HG02885 (cell line): Measurements from ENCODE around the gene ZRANB3.
A peak's percentile ranks its signal among the peaks of the same experiment; 100 is the strongest.
"Not testable (repeated sequence)": the region's sequence is repeated elsewhere in the genome, so short reads cannot be mapped to it uniquely, and the experiment has no call there.

Experiments
- ATAC-seq: cut with Tn5 transposase; IDR thresholded peaks from one replicate; pipeline ENCODE4 v1.9.1; 2021; ENCODE audit warnings: mild to moderate bottlenecking; ENCODE audit not compliant: unreplicated experiment, poor library complexity

Gene ZRANB3

DNA sequence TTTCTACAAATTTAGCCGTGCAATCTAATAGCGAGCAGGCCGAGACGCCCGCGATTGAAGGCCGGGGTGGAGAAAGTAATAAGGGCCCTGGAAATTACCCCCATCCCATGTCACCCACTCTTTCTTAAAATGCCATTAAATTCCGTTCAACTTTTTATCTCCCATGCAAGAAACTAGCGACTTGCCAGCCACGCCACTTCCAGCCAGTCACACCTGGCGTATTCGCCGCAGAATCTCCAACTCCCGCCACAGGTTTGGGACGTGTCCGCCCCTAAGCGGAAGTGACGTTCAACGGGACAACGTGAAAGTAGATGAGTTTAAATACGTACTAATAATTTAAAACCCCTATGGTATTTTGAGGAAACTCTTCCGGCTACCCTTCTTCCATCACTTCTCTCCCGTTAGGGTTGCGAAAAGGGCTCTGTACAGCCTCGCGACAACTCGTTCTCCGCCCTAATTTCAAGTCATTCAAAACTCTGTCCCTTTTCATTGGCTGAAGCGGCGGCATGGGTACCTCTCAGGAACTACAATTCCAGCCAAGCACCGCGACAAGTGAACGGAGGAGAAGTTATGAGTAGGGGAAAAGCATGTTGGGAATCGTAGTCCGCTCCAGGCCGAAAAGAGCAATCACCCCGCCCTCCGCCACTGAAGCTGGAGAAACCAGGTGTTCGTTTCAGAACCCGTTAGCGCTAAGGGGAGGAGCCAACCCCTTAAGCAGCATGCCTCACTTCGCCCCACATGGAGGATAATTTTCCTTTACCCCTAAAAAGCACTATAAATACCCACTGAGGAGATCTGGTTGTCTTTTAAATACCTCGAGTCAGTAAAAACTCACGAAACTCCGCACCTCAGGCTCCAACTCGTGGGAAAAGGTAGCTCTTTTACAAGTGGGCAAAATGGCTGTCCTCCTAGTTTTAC, at the start of gene ZRANB3:
Gene ZRANB3, minus strand, starts transcription at position 906 of the 918 bp plus-strand sequence.
- ATAC-seq = peak; percentile 75

DNA sequence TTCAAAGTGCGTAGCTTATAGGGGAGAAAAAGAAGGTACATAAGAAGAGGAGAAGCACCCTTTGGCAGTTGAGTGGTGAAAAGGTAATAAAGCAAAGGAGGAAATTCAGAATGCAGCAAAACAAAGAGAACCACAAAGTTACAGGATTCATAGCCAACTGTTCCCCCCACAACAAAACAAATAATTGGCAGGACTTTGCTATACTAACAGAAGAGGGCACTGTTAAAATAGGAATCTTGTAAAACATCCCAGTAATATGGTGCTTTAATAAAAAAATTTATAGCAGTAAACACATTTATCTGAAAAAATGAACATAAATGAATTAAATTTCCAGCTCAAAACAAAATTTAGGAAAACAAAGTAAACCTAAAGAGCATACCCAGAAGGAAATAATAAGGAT, 42.6 kb upstream of the ZRANB3 start:
- ATAC-seq = no peak

DNA sequence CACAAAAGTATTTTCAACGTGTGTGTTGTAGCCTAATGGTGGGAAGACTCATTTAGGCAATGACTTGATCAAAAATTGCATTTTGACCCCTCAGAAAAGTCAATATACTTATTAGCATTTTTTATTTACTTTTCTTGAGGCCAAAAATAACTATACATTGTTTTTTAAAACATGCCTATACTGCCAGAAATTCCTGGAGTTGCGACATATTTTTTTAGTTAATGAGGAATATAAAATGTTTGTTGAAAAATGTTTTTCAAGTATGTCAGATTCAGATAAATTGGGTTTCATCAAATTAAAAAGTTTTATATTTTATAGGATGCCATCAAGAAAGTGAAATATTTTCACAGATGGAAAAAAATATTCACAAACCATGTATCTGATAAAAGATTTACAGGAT, 39.9 kb upstream of the ZRANB3 start:
- no peak for ATAC-seq

DNA sequence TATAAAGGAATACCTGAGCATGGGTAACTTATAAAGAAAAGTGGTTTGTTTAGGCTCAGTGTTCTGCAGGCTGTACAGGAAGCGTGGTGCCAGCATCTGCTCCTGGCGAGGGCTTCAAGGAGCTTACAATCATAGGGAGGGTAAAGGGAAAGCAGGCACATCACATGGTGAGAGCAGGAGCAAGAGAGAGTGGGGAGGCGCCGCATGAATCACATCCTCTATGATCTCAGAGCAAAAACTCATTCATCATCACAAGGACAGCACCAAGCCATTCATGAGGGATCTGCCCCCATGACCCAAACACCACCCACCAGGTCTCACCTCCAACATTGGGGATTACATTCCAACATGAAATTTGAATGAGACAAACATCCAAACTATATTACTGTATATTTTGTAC, 32.8 kb upstream of the ZRANB3 start:
- ATAC-seq = no peak

DNA sequence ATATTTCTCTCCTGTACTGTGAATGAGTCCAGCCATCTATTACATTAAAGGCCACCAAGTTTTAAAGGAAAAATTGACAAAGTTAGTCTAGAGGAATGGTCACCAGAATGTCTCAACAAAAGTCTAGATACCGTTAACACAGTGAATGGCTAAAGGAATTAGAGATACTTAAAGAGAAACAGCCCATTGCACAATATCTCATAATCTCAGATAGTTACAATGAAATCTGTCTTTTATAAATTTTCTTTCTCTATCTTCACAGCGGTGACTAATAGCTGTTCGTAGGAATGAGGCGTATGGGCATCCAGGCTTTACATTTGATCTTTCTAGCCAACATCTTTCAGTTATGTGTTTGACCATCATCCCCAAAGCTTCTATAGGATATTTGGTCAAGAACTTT, 30.9 kb upstream of the ZRANB3 start:
- no peak for ATAC-seq

- no peak for ATAC-seq
These were observed 26.5 kb upstream of the ZRANB3 start for GRCh38 chr2:135557530-135557929.

DNA sequence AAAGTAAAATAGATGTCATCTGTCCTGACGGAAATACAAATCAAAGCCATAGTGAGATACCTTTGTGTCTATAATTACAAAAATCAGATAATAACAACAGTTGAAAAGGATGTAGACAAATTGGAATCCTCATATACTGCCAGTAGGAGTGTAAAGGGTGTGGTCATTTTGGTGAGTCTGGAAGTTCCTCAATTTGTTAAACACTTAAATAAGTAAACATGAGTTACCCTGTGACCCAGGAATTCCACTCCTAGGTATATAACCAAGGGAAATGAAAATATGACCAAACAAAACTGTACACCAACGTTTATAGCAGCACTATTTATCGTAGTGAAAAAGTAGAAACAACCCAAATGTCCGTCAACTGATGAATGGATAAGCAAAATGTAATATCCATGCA, 24.3 kb upstream of the ZRANB3 start:
- ATAC-seq = no peak

DNA sequence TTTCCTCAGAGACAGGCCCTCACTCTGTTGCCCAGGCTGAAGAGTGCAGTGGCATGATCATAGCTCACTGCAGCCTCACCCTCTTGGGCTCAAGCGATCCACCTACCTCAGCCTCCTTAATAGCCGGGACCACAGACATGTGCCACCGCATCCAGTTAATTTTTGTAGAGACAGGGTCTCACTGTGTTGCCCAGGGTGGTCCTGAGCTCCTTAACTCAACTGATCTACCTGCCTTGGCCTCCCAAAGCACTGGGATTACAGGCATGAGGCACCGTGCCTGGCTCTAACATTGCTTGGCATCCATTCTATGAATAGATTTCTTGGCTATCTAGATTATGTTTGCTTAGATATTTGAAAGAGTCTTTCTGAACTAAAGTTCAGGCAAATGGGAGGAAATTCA, 21.9 kb upstream of the ZRANB3 start:
- ATAC-seq = no peak

DNA sequence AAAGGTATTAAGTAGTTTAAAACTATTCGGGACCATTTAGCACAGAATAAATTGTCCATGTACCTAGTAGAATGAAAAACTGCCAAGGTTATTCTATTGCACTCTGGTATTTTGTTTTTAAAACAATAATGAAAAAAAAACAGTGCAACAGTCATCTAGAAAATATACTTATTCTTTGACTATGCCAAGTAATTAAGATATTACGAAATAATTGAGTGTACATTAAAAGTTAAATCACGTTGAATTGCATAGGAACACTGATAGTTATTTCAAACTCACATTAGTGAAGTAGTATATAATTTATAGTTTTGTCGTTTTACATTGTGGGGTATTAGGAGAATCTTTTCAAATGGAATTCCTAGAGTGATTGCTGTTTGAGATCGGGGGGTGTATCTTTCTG, 20.3 kb upstream of the ZRANB3 start:
- ATAC-seq = no peak

DNA sequence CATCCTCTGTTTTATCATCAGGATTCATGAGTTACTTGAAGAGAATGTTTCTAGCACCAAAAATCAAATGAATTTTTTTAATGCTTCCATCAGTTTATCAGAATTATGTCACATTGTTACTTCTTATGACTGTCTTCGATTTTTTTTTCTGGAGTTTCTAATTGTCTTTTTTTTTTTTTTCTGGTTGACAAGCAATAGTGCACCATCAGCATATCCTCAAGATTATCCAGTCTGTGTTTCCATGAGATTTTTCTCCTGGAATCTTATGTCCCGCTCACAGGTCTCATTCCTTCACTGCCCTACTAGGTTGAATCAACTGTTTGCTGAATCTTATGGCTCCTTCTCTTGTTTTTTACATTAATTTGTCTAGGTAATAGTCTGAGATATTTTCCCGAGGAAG, 16.3 kb upstream of the ZRANB3 start:
- no peak for ATAC-seq

GRCh38 chr2:135546436-135546835, 15.4 kb upstream of the ZRANB3 start:
- ATAC-seq = no peak

GRCh38 chr2:135533545-135533944, 2.5 kb upstream of the ZRANB3 start:
- ATAC-seq = not testable (repeated sequence)

- no peak for ATAC-seq
These were observed 1.6 kb upstream of the ZRANB3 start for GRCh38 chr2:135532581-135532980.

DNA sequence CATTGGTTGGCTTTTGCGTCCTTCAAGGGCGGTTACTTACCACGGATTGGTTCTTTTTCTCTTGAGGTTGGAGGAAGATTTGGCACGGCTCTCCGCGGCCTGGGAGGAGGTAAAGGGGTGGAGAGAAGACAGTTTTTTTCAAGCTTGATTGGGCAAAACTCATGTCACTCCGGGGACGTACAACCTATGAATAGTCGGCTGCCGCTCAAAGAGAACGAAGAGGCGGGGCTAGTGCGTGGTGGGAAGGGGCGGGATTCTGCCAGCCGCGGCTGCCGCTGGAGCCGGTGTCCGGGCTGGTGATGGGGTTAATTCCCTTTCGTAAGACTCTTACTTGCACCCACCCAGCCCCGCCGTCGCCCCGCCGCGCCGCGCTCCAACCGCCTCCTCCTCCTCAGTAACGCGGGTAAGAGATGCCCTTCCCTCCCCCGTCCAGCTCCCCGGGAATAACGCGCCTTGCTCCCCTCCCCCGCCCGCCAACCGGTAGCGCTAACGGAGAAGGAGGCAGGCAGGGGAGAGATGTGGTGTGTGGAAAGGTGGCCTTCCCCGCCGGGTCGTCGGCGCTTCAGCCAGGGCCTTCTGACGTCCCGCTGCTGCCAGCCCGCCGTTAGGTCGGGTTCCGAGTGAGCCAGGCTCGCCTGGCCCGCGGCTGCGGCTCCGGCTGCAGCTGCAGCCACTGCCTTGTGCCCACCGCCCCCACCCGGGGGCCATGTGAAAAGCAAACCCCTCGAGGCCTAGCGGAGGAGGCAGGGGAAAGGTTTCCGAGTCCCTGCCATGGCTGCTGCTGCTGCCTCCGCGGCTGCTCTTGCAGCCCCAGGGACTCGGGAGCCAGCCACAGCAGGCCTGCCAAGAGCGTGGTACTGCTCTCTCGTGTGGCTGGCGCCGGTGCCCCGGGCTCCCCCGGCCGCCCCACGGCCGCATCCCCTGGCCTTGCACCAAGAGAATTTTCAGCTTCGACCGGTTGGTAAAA, 496 bp upstream of the ZRANB3 start, which contains the start of gene R3HDM1:
Gene R3HDM1, plus strand, starts transcription at position 254 of the 967 bp plus-strand sequence. CDS start 73,362 bp downstream, outside the sequence.
- peak; percentile 77 for ATAC-seq

DNA sequence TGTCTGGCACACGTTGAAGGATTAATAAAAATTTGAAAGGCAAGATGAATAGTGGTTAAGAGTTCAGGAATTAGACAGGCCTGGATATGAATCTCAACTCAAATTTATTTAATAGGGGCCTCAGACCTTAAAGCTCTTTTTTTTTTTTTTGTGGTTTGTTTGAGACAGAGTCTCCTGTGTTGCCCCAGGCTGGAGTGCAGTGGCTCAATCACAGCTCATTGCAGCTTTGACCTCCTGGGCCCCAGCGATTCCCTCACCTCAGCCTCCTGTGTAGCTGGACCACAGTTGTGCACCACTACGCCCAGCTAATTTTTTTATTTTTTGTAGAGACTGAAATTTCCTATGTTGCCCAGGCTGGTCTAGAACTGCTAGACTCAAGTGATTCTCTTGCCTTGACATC, 3.0 kb downstream of the ZRANB3 start:
- no peak for ATAC-seq

DNA sequence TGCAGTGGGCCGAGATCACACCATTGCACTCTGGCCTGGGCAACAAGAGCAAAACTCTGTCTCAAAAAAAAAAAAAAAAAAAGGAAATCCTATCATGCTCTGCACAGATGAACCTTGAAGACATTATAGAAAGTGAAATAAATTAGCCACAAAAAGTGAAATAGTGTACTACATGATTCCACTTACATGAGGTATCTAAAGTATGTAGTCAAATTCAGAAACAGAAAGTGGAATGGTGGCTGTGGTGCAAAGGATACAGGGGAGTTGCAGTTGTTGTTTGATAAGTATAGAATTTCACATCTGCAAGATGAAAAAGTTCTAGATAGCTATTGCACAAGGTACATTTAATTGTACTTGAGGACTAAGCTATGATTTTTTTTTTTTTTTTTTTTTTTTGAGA, 5.2 kb downstream of the ZRANB3 start:
- no peak for ATAC-seq

GRCh38 chr2:135512099-135512498, 18.9 kb downstream of the ZRANB3 start:
- no peak for ATAC-seq

DNA sequence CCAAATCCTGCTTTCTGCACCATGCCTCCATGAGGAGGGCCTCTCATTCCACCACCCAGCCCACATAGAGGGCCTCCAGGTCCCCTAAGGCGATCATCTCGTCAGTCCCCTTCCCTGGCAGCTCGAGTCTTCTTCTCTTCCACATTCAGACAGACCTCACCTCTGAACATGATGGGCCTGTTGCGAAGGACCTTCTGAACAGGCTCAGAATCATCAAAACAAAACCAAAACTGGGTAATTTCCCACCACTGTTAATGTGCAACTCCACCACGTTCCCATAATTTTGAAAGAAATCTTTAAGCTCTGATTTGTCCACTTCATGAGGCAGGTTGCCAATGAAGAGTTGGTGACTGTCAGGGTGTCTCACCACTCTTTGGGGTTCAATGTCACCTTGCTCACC, 20.4 kb downstream of the ZRANB3 start:
- ATAC-seq = no peak

- ATAC-seq = no peak
These were observed 26.2 kb downstream of the ZRANB3 start for GRCh38 chr2:135504811-135505210.

DNA sequence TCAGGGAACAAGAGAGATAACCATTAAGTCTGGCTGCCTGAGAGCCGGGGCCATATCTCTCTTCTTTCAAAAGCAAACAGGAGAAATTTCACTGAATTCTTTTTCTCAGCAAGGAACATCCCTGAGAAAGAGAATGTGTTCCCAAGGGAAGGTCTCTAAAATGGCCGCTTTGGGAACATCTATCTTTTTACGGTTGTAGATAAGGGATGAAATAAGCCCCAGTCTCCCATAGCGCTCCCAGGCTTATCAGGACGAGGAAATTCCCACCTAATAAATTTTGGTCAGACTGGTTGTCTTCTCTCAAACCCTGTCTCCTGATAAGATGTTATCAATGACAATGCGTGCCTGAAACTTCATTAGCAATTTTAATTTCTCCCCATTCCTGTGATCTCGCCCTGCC, 32.4 kb downstream of the ZRANB3 start:
- not testable (repeated sequence) for ATAC-seq

DNA sequence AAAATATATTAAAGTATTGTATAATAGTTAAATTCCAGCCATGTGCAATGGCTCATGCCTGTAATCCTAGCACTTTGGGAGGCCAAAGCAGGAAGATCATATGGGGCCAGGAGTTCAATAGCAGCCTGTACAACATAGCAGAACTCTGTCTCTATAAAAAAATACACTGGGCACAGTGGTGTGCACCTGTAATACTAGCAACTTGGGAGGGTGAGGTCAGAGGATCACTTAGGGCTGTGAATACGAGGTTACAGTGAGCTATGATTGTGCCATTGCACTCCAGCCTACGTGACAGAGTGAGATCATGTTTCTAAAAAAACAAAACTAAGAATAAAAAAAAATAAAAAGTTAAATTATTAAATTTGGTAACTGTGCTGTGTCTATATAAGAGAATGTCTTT, 36.1 kb downstream of the ZRANB3 start:
- no peak for ATAC-seq
